ENCODE data around the gene RAB12. TPM values are rescaled to one million over a fixed set of nuclear protein-coding genes. Genes with fewer than 3 reads are reported as not detected.

RAB12 gene
- total and polyA plus RNA-seq, 3 experiments from 2014 or later, result 0.24 to 15.3 (median 15.0) TPM

DNA sequence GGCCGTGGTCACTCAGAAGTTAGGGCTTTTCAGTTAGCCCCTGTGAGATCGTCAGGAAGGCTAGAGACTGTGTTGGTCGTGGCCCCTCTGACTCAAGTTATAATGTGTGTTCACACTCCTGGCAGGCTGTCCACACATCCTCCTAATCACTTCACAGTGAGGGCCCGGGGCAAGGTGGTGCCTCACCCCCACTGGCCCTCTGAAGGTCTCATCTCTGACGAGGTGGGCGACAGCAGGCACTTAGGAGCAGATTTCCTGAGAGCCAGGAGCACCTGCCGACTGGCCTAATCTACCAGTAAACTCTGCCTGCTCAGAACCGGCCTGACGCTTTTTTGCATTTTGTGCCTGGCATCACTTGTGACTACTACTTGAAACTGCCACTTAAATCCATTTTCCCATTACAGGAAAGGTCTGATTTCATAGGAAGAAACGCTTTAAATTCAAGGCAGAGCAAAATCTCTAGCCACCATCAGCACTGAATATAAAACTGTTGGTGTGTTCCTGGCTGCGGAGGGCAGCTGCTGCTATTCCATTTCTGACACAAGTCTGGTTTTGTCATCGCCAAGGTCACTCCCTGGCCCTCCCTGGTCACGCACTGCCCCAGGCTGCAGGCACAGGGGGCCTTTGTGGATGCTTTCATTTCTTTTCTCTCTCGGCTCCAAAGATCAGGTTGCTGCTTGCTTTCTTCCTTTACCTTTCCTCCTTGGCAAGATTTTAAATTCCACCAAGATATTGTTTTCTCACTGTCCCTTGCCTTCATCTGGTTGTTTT, 48.0 kb downstream of the RAB12 start:
- Mint-ChIP-seq H3K4me1 (peaks cover 2 to 6% (median 5%) of the 10 kb centered on the region in 3 donors), H3K36me3 (no peaks in the 10 kb centered on the region), H3K9me3 (no peaks in the 10 kb centered on the region), H3K27me3 (peaks cover 8 to 18% of the 10 kb centered on the region in 2 donors), H3K27ac (no peak overlapping the region), H3K4me3 (no peak overlapping the region)
- Histone ChIP-seq H3K36me3 (ENCODE audit: insufficient read depth, low read length) (no peaks in the 10 kb centered on the region), H3K4me1 (ENCODE audit: insufficient read depth, low read length) (no peaks in the 10 kb centered on the region), H3K9me3 (ENCODE audit: low read length) (no peaks in the 10 kb centered on the region), H3K4me3 (ENCODE audit: low read length) (no peak overlapping the region), H3K27ac (ENCODE audit: low read depth, low read length) (no peak overlapping the region), H3K27me3 (ENCODE audit: insufficient read depth, low read length, poor library complexity, severe bottlenecking) (no peaks in the 10 kb centered on the region)
- POLR2A ChIA-PET, result no interaction called here
- CTCF ChIA-PET, result no interaction called here
- DNase-seq, result no peak

DNA sequence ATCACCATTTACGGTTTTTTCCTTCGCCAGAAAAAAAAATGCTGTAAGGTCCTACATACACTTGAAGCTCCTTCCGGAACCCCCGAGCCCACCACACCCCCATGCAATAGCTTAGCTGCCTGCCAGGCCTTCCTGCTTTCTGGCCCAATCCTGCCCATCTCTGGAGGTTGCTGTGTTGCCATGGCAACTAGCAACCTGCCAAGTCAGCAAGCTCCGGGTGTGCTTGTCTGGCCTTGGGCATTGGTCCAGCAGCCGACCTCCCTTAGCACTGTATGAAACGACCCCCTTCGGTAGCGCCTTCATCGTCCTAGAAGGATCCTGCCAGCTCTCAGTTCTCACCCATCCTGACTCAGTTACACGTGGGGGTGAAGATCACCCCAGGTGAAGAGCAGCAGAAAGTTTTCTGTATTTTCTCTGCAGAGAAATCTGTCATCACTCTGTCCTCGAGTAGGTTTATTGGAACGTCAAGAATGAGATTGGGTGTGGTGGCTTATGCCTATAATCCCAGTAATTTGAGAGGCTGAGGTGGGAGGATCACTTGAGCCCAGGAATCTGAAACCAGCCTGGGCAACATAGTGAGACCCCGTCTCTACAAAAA, 48.7 kb downstream of the RAB12 start:
- H3K4me3 Mint-ChIP-seq, result no peak overlapping the region
- no peak for DNase-seq
- Histone ChIP-seq H3K4me1 (ENCODE audit: insufficient read depth, low read length) (no peaks in the 10 kb centered on the region), H3K9me3 (ENCODE audit: low read length) (no peaks in the 10 kb centered on the region), H3K27ac (ENCODE audit: low read depth, low read length) (no peak overlapping the region), H3K36me3 (ENCODE audit: insufficient read depth, low read length) (no peaks in the 10 kb centered on the region), H3K4me3 (ENCODE audit: low read length) (no peak overlapping the region), H3K27me3 (ENCODE audit: insufficient read depth, low read length, poor library complexity, severe bottlenecking) (no peaks in the 10 kb centered on the region)
- H3K4me1 Mint-ChIP-seq, result peaks cover 2 to 6% (median 5%) of the 10 kb centered on the region in 3 donors
- POLR2A ChIA-PET, result no interaction called here
- CTCF ChIA-PET, result no interaction called here
- no peaks in the 10 kb centered on the region for H3K9me3 Mint-ChIP-seq
- H3K36me3 Mint-ChIP-seq, result no peaks in the 10 kb centered on the region
- H3K27me3 Mint-ChIP-seq, result peaks cover 8 to 21% of the 10 kb centered on the region in 2 donors
- no peak overlapping the region for H3K27ac Mint-ChIP-seq

DNA sequence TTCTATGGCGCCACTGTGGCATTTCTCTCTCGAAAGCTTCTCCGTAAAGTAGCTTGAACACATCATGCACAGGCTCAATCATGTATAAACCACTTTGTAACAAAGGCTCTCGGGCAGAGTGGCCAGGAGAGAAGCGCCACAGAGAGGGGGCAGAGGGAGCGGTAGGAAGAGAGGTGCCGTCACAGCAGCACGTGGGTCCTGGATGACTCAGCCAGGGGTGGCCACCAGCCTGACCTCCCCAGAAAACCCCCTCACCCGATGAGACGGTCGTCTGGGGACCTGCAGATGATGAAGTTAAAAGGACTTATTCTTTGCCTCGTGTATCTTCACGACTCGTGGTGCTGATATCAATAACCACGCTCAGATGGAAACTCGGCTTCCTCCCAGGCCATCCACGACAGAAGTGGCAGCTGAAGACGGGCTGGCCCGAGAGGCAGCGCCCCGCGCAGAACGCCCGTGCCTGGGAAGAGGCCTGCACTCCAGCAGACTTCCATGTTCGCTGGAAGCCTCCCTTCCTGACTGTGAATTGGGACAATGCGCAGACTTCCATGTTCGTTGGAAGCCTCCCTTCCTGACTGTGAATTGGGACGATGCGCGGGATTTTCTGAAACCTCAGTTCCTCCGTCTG, 49.7 kb downstream of the RAB12 start:
- no peaks in the 10 kb centered on the region for H3K9me3 ChIP-seq (ENCODE audit: low read length)
- POLR2A ChIA-PET, result no interaction called here
- H3K4me1 Mint-ChIP-seq, result peaks cover 2 to 6% (median 5%) of the 10 kb centered on the region in 3 donors

DNA sequence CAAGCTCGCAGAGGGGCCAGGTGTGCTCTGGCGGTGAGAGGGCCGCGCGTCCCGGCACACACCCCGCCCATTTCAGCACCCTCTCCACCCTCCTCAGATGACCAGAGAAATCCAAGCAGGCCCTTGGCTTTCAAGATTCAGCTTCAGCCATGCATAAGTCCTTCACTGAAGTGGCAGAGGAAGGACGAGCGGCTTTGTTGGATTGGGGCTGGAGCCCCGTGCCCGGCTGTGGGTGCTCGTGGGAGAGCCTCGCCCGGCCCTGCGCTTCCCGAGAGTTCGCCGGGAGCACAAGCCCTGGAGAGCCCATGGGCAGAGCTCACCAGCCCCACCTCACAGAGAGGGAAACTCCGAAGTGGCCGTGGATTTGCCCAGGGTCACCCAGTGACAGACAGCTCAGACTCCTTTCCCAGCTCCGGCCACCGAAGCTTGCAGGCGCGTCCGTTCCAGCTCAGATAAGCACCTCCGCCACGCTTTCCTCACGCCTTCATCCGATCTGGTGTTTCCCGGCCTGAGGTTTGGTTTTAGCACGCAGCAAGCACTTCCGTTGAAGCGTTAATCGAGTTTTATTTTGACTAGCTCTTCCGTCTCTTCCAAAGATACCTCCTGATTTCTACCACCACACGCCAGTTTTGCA, 50.5 kb downstream of the RAB12 start:
- Histone ChIP-seq H3K27ac (ENCODE audit: low read depth, low read length) (no peak overlapping the region), H3K36me3 (ENCODE audit: insufficient read depth, low read length) (no peaks in the 10 kb centered on the region), H3K4me3 (ENCODE audit: low read length) (no peak overlapping the region), H3K9me3 (ENCODE audit: low read length) (no peaks in the 10 kb centered on the region), H3K4me1 (ENCODE audit: insufficient read depth, low read length) (no peaks in the 10 kb centered on the region), H3K27me3 (ENCODE audit: insufficient read depth, low read length, poor library complexity, severe bottlenecking) (no peaks in the 10 kb centered on the region)
- ChIA-PET CTCF (no interaction called here), POLR2A (no interaction called here)
- Mint-ChIP-seq H3K27ac (no peak overlapping the region), H3K9me3 (no peaks in the 10 kb centered on the region), H3K36me3 (no peaks in the 10 kb centered on the region), H3K4me1 (peaks cover 2 to 6% (median 5%) of the 10 kb centered on the region in 3 donors), H3K27me3 (peaks cover 6 to 23% of the 10 kb centered on the region in 2 donors), H3K4me3 (no peak overlapping the region)
- DNase-seq, result no peak

More for the DNA sequence above, 49.7 kb downstream of the RAB12 start:
- Histone ChIP-seq H3K4me3 (ENCODE audit: low read length) (no peak overlapping the region), H3K27ac (ENCODE audit: low read depth, low read length) (no peak overlapping the region), H3K4me1 (ENCODE audit: insufficient read depth, low read length) (no peaks in the 10 kb centered on the region), H3K27me3 (ENCODE audit: insufficient read depth, low read length, poor library complexity, severe bottlenecking) (no peaks in the 10 kb centered on the region), H3K36me3 (ENCODE audit: insufficient read depth, low read length) (no peaks in the 10 kb centered on the region)
- Mint-ChIP-seq H3K36me3 (no peaks in the 10 kb centered on the region), H3K9me3 (no peaks in the 10 kb centered on the region), H3K27me3 (peaks cover 6 to 28% of the 10 kb centered on the region in 2 donors), H3K4me3 (no peak overlapping the region), H3K27ac (peak overlapping the region in 1 of 8 donors; percentile 13)
- DNase-seq, result no peak
- CTCF ChIA-PET, result no interaction called here

DNA sequence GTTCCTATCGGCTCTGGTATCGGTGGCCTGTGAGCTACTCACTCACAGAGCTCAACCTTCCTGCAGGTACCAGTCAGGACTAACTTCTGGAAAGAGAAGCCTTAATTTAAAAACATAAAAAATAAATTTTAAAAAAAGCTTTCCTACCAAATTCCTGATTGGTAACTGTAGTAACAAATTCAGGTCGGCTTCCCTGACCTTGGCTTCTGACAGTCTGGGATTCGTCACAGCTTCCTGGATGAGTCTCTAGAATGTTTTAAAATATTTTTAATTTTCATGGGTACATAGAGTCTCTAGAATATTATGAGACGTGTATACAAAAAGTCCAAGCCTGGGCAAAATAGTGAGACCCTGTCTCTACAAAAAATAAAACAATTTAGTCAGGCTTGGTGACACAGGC, 51.1 kb downstream of the RAB12 start:
- Mint-ChIP-seq H3K4me3 (no peak overlapping the region), H3K27me3 (peaks cover 6 to 27% of the 10 kb centered on the region in 2 donors), H3K4me1 (peaks cover 2 to 6% (median 5%) of the 10 kb centered on the region in 3 donors), H3K36me3 (no peaks in the 10 kb centered on the region), H3K27ac (no peak overlapping the region), H3K9me3 (peaks cover 0 to 2% (median 0%) of the 10 kb centered on the region in 5 donors)
- H3K27me3 ChIP-seq (ENCODE audit: insufficient read depth, low read length, poor library complexity, severe bottlenecking), result no peaks in the 10 kb centered on the region
- no peaks in the 10 kb centered on the region for H3K4me1 ChIP-seq (ENCODE audit: insufficient read depth, low read length)
- H3K36me3 ChIP-seq (ENCODE audit: insufficient read depth, low read length), result no peaks in the 10 kb centered on the region
- CTCF ChIA-PET, result no interaction called here
- DNase-seq, result no peak
- H3K9me3 ChIP-seq (ENCODE audit: low read length), result no peaks in the 10 kb centered on the region
- POLR2A ChIA-PET, result no interaction called here
- H3K4me3 ChIP-seq (ENCODE audit: low read length), result no peak overlapping the region
- H3K27ac ChIP-seq (ENCODE audit: low read depth, low read length), result no peak overlapping the region

DNA sequence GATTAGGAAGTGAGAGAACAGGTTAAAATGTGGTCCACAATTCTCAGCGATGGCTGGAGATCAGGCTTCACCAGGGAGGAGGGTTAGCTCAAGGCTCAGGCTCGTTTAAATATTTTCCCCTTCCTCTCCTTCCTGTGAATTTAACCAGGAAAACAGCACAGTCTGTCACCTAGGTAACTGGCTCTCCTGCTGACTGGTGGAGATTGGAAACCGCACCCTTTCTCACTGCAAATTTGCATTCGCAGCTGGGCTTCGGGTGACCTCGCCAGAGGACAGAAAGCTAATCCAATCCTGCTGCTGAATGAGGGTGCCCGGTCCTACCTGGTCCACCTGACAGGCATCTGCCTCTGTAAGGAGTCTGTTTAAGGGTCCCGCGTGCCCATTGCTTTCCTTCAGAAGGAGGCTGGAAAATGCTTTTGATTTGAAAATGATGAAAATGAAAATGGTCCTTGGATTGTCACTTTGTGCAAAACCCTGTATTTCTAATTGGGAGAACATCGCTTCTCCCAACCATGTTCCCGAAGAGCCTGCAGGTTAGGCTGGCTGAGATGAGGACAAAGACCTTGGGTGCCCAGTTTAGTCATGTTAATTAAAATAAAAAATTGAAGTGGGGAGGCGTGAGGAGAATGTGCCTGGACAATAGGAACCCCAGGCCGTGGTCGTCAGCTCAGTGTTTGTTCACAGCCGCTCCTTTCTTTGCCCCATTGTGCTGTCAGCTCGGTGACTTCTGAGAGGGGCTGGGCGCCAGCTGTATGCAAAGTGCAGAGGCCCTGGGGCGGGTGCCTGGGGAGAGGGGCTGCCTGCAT, 52.7 kb downstream of the RAB12 start:
- peaks cover 1 to 22% of the 10 kb centered on the region in 2 donors for H3K27me3 Mint-ChIP-seq
- peak overlapping the region in 1 of 8 donors; percentile 28 for H3K27ac Mint-ChIP-seq

DNA sequence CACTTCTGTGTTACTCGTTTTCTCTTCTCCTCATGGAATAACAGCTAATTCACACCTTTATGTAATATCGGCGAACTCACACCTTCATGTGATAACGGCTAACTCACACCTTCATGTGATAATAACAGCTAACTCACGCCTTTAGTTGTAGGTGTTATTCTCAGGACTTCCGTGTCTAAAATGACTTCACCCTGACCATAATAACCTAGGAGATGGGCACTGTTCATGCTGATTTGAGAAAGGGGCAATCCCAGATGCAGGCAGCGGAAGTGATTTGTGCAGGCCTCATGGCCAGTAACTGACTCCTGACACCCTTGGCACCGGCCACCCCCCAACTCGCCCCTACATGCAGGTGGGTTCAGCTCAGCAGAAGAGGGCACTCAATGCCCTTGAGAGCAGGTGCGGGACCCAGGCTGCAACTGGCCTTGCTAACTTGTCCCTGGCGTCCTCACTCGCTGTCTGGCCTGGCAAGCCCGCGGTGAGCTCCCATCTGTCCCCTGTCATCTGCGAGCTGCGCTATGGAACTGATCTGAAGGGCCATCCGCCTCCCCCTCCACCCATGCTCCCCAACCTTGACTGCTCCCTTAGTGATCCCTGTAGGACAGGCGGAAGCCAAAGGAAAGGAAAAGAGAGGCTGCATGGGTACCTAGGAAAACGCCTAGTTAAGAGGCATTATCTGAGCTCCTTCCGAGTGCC, 53.5 kb downstream of the RAB12 start:
- no peak overlapping the region for H3K4me3 Mint-ChIP-seq
- peaks cover 0 to 2% (median 0%) of the 10 kb centered on the region in 5 donors for H3K9me3 Mint-ChIP-seq
- H3K4me3 ChIP-seq (ENCODE audit: low read length), result no peak overlapping the region
- no peak for DNase-seq
- no peaks in the 10 kb centered on the region for H3K4me1 ChIP-seq (ENCODE audit: insufficient read depth, low read length)
- no peak overlapping the region for H3K27ac ChIP-seq (ENCODE audit: low read depth, low read length)
- no peaks in the 10 kb centered on the region for H3K36me3 ChIP-seq (ENCODE audit: insufficient read depth, low read length)
- H3K4me1 Mint-ChIP-seq, result peaks cover 2 to 6% (median 5%) of the 10 kb centered on the region in 3 donors
- no peaks in the 10 kb centered on the region for H3K9me3 ChIP-seq (ENCODE audit: low read length)
- peaks cover 1 to 22% of the 10 kb centered on the region in 2 donors for H3K27me3 Mint-ChIP-seq
- no peaks in the 10 kb centered on the region for H3K36me3 Mint-ChIP-seq
- H3K27ac Mint-ChIP-seq, result peak overlapping the region in 1 of 8 donors; percentile 38
- ChIA-PET POLR2A (no interaction called here), CTCF (interaction anchor here (1.2 kb wide), 1 partner anchor 9 kb away, joined by 3 read pairs; no protein-coding TSS in a partner anchor)
- no peaks in the 10 kb centered on the region for H3K27me3 ChIP-seq (ENCODE audit: insufficient read depth, low read length, poor library complexity, severe bottlenecking)

More for the DNA sequence above, 52.7 kb downstream of the RAB12 start:
- no peaks in the 10 kb centered on the region for H3K9me3 ChIP-seq (ENCODE audit: low read length)
- peaks cover 0 to 2% (median 0%) of the 10 kb centered on the region in 5 donors for H3K9me3 Mint-ChIP-seq
- H3K27me3 ChIP-seq (ENCODE audit: insufficient read depth, low read length, poor library complexity, severe bottlenecking), result no peaks in the 10 kb centered on the region
- DNase-seq, result no peak
- H3K4me1 ChIP-seq (ENCODE audit: insufficient read depth, low read length), result no peaks in the 10 kb centered on the region
- H3K36me3 ChIP-seq (ENCODE audit: insufficient read depth, low read length), result no peaks in the 10 kb centered on the region
- H3K4me1 Mint-ChIP-seq, result peaks cover 2 to 6% (median 5%) of the 10 kb centered on the region in 3 donors
- CTCF ChIA-PET, result no interaction called here
- no peak overlapping the region for H3K4me3 ChIP-seq (ENCODE audit: low read length)
- POLR2A ChIA-PET, result no interaction called here
- peak overlapping the region in 1 of 7 donors; percentile 12 for H3K4me3 Mint-ChIP-seq
- H3K27ac ChIP-seq (ENCODE audit: low read depth, low read length), result no peak overlapping the region
- H3K36me3 Mint-ChIP-seq, result no peaks in the 10 kb centered on the region
